Measurements from ENCODE around the gene TMEM203.

DNA sequence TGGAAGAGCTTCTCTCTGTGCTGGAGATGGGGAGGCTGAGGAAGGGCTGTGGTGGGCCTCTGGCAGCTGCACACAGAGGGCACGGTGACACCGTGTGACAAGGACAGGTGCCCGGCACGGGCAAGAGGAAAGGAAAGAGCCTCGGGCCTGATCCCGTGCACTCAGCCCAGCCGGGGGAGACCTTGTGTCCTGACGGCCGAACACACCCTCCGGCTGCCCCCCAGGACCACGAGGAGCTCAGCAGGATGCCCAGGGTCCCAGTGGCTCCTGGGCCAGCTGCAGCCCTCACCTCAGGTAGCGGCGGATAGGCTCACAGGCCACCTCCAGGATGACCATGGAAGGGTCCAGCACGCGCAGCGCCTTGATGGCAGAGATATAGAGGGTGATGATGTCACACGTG lies 22.6 kb downstream of the TMEM203 start:
- no peak for TF ChIP-seq POLR2A (IDR thresholded peaks at IDR 0.05)
- TF ChIP-seq, protein P1, sequence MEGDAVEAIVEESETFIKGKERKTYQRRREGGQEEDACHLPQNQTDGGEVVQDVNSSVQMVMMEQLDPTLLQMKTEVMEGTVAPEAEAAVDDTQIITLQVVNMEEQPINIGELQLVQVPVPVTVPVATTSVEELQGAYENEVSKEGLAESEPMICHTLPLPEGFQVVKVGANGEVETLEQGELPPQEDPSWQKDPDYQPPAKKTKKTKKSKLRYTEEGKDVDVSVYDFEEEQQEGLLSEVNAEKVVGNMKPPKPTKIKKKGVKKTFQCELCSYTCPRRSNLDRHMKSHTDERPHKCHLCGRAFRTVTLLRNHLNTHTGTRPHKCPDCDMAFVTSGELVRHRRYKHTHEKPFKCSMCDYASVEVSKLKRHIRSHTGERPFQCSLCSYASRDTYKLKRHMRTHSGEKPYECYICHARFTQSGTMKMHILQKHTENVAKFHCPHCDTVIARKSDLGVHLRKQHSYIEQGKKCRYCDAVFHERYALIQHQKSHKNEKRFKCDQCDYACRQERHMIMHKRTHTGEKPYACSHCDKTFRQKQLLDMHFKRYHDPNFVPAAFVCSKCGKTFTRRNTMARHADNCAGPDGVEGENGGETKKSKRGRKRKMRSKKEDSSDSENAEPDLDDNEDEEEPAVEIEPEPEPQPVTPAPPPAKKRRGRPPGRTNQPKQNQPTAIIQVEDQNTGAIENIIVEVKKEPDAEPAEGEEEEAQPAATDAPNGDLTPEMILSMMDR (IDR thresholded peaks at IDR 0.05) = no peak

All from tibial nerve (tissue), 3 donors.